Measurements from ENCODE around the gene ATXN10. TPM values are rescaled to one million over a fixed set of nuclear protein-coding genes. Genes with fewer than 3 reads are reported as not detected.
A peak's percentile ranks its signal among the peaks of the same experiment; 100 is the strongest.

Gene ATXN10
- total and polyA plus RNA-seq, 2 of the 13 experiments (the other 11 are each of a cell fraction or from before 2014, with no cell fraction given), result 60.1 to 194 TPM

GRCh38 chr22:45627489-45628233 lies 44.0 kb upstream of the ATXN10 start (continued):
- TF ChIP-seq HINFP (CRISPR knock-in tag; IDR thresholded peaks at IDR 0.05; ENCODE audit: low read depth) (no peak), GATAD2A (CRISPR knock-in tag; IDR thresholded peaks at IDR 0.05) (peak; percentile 85), ZNF121 (CRISPR knock-in tag; IDR thresholded peaks at IDR 0.05) (peak; percentile 72), SRSF1 (optimal IDR thresholded peaks at IDR 0.05; ENCODE audit: low read depth, low read length) (no peak), ZSCAN25 (CRISPR knock-in tag; IDR thresholded peaks at IDR 0.05) (peak; percentile 46; the same call in 1 of the 2 replicates), ZNF777 (CRISPR knock-in tag; IDR thresholded peaks at IDR 0.05) (no peak), ZNF441 (CRISPR knock-in tag; IDR thresholded peaks at IDR 0.05; ENCODE audit: borderline replicate concordance) (no peak), NCOA2 (CRISPR knock-in tag; IDR thresholded peaks at IDR 0.05) (peak; percentile 57), MEIS2 (CRISPR knock-in tag; IDR thresholded peaks at IDR 0.05) (no peak), ZMYM3 (CRISPR knock-in tag; IDR thresholded peaks at IDR 0.05) (peak; percentile 100), GPN1 (CRISPR knock-in tag; IDR thresholded peaks at IDR 0.05; ENCODE audit: borderline replicate concordance) (no peak), ZNF83 (CRISPR knock-in tag; IDR thresholded peaks at IDR 0.05; ENCODE audit: borderline replicate concordance) (no peak), RARA (CRISPR knock-in tag; IDR thresholded peaks at IDR 0.05) (peak; percentile 88), ZNF460 (CRISPR knock-in tag; IDR thresholded peaks at IDR 0.05; ENCODE audit: borderline replicate concordance) (peak; percentile 97), ZNF235 (CRISPR knock-in tag; IDR thresholded peaks at IDR 0.05; ENCODE audit: borderline replicate concordance) (no peak), POLR2A (IDR thresholded peaks at IDR 0.05; ENCODE audit: insufficient read depth in 1 of 2, low read depth in 2 of 2, low read length in 2 of 2) (no peak), SKI (IDR thresholded peaks at IDR 0.05; ENCODE audit: partially characterized antibody) (peak; percentile 65), ZFP36L2 (CRISPR knock-in tag; IDR thresholded peaks at IDR 0.05) (no peak), MAFF (IDR thresholded peaks at IDR 0.05; ENCODE audit: low read depth, low read length) (no peak)
- TF ChIP-seq, protein P1, sequence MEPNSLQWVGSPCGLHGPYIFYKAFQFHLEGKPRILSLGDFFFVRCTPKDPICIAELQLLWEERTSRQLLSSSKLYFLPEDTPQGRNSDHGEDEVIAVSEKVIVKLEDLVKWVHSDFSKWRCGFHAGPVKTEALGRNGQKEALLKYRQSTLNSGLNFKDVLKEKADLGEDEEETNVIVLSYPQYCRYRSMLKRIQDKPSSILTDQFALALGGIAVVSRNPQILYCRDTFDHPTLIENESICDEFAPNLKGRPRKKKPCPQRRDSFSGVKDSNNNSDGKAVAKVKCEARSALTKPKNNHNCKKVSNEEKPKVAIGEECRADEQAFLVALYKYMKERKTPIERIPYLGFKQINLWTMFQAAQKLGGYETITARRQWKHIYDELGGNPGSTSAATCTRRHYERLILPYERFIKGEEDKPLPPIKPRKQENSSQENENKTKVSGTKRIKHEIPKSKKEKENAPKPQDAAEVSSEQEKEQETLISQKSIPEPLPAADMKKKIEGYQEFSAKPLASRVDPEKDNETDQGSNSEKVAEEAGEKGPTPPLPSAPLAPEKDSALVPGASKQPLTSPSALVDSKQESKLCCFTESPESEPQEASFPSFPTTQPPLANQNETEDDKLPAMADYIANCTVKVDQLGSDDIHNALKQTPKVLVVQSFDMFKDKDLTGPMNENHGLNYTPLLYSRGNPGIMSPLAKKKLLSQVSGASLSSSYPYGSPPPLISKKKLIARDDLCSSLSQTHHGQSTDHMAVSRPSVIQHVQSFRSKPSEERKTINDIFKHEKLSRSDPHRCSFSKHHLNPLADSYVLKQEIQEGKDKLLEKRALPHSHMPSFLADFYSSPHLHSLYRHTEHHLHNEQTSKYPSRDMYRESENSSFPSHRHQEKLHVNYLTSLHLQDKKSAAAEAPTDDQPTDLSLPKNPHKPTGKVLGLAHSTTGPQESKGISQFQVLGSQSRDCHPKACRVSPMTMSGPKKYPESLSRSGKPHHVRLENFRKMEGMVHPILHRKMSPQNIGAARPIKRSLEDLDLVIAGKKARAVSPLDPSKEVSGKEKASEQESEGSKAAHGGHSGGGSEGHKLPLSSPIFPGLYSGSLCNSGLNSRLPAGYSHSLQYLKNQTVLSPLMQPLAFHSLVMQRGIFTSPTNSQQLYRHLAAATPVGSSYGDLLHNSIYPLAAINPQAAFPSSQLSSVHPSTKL (CRISPR knock-in tag; IDR thresholded peaks at IDR 0.05), result peak; percentile 62
- TF ChIP-seq, protein P2, sequence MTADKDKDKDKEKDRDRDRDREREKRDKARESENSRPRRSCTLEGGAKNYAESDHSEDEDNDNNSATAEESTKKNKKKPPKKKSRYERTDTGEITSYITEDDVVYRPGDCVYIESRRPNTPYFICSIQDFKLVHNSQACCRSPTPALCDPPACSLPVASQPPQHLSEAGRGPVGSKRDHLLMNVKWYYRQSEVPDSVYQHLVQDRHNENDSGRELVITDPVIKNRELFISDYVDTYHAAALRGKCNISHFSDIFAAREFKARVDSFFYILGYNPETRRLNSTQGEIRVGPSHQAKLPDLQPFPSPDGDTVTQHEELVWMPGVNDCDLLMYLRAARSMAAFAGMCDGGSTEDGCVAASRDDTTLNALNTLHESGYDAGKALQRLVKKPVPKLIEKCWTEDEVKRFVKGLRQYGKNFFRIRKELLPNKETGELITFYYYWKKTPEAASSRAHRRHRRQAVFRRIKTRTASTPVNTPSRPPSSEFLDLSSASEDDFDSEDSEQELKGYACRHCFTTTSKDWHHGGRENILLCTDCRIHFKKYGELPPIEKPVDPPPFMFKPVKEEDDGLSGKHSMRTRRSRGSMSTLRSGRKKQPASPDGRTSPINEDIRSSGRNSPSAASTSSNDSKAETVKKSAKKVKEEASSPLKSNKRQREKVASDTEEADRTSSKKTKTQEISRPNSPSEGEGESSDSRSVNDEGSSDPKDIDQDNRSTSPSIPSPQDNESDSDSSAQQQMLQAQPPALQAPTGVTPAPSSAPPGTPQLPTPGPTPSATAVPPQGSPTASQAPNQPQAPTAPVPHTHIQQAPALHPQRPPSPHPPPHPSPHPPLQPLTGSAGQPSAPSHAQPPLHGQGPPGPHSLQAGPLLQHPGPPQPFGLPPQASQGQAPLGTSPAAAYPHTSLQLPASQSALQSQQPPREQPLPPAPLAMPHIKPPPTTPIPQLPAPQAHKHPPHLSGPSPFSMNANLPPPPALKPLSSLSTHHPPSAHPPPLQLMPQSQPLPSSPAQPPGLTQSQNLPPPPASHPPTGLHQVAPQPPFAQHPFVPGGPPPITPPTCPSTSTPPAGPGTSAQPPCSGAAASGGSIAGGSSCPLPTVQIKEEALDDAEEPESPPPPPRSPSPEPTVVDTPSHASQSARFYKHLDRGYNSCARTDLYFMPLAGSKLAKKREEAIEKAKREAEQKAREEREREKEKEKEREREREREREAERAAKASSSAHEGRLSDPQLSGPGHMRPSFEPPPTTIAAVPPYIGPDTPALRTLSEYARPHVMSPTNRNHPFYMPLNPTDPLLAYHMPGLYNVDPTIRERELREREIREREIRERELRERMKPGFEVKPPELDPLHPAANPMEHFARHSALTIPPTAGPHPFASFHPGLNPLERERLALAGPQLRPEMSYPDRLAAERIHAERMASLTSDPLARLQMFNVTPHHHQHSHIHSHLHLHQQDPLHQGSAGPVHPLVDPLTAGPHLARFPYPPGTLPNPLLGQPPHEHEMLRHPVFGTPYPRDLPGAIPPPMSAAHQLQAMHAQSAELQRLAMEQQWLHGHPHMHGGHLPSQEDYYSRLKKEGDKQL (CRISPR knock-in tag; IDR thresholded peaks at IDR 0.05; ENCODE audit: low read depth), result no peak

Measured in HepG2 (cell line).